ENCODE results near the gene IER5L.

DNA sequence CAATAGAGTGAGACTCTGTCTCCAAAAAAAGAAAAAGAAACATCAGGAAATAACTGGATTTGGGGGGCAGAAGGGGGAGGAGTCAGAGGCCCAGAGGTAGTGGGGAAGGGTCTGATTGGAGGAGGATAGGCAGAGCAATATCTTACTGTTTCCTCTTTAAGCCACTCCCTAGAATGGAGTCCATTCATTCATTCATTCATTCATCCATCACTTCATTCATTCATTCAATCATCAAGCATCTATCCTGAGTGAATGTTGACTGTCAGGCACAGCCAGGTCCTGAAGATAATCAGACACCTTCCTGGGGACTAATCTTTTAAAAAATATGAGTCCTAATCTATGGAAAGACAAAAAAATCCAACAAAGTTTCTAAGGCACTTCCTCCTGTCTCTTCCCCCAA lies 12.9 kb downstream of the IER5L start:
- TF ChIP-seq POLR2A (IDR thresholded peaks at IDR 0.05; ENCODE audit: control extremely low read depth in 1 of 2, low read depth in 2 of 2, low read length in 2 of 2), result no peak
- no peak for TF ChIP-seq SUZ12 (IDR thresholded peaks at IDR 0.05; ENCODE audit: low read length)
- TF ChIP-seq POLR2AphosphoS5 (IDR thresholded peaks at IDR 0.05; ENCODE audit: low read depth, low read length), result no peak
- TF ChIP-seq EZH2 (IDR thresholded peaks at IDR 0.05; ENCODE audit: low read depth, low read length, severe bottlenecking), result no peak
- TF ChIP-seq RAD21 (IDR thresholded peaks at IDR 0.05 in 1 of 2, conservative IDR thresholded peaks at IDR 0.05 in 1 of 2; ENCODE audit: low read depth in 2 of 2, low read length in 2 of 2), result no peak
- TF ChIP-seq, protein P1, sequence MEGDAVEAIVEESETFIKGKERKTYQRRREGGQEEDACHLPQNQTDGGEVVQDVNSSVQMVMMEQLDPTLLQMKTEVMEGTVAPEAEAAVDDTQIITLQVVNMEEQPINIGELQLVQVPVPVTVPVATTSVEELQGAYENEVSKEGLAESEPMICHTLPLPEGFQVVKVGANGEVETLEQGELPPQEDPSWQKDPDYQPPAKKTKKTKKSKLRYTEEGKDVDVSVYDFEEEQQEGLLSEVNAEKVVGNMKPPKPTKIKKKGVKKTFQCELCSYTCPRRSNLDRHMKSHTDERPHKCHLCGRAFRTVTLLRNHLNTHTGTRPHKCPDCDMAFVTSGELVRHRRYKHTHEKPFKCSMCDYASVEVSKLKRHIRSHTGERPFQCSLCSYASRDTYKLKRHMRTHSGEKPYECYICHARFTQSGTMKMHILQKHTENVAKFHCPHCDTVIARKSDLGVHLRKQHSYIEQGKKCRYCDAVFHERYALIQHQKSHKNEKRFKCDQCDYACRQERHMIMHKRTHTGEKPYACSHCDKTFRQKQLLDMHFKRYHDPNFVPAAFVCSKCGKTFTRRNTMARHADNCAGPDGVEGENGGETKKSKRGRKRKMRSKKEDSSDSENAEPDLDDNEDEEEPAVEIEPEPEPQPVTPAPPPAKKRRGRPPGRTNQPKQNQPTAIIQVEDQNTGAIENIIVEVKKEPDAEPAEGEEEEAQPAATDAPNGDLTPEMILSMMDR (IDR thresholded peaks at IDR 0.05; ENCODE audit: control extremely low read depth in 1 of 3, insufficient read depth in 1 of 3, low read depth in 1 of 3, low read length in 3 of 3), result no peak
- no peak for TF ChIP-seq ASH2L (IDR thresholded peaks at IDR 0.05; ENCODE audit: low read length)
